Stimulated activated naive CD8-positive, alpha-beta T cell treated with anti-CD3 and anti-CD28 coated beads, Interleukin-15, amount 100 ng/mL, for 72 hours (primary cell): ENCODE data around the gene XYLB.

ENCODE experiments used
- ATAC-seq: fragments of 150-1000 bp; cut with Tn5 transposase; 2 replicates; pipeline ENCODE4 v1.10.0; 2021; ENCODE audit warnings: mild to moderate bottlenecking, moderate library complexity
- DNase-seq, 2 donors: peaks; one replicate each; pipeline ENCODE4 v3.0.0; 2021 to 2022
- H3K27ac Mint-ChIP-seq, 2 donors: one replicate each; pipeline ENCODE4 v1.8.0; 2022; ENCODE audit warnings: mild to moderate bottlenecking in 2 of 2, mixed read lengths in 2 of 2, moderate library complexity in 2 of 2
- H3K27me3 Mint-ChIP-seq: one replicate; pipeline ENCODE4 v1.8.0; 2022; ENCODE audit warnings: mixed read lengths
- H3K4me1 Mint-ChIP-seq: one replicate; pipeline ENCODE4 v1.8.0; 2022; ENCODE audit warnings: mild to moderate bottlenecking, mixed read lengths
- H3K4me3 Mint-ChIP-seq, 2 donors: one replicate each; pipeline ENCODE4 v1.8.0; 2022; ENCODE audit warnings: mild to moderate bottlenecking in 2 of 2, mixed read lengths in 2 of 2, moderate library complexity in 1 of 2
- H3K9me3 Mint-ChIP-seq, 2 donors: one replicate each; pipeline ENCODE4 v1.8.0; 2022; ENCODE audit warnings: mixed read lengths in 2 of 2

The XYLB gene

GRCh38 chr3:38446085-38446686 lies 99.6 kb downstream of the XYLB start:
- Mint-ChIP-seq H3K4me1 (no peaks in the 10 kb centered on the region), H3K27ac (no peak overlapping the region), H3K27me3 (no peaks in the 10 kb centered on the region), H3K4me3 (no peak overlapping the region), H3K9me3 (peaks cover 3 to 9% of the 10 kb centered on the region in 2 donors)
- DNase-seq = no peak
- ATAC-seq = no peak

- H3K9me3 Mint-ChIP-seq = peaks cover 3 to 15% of the 10 kb centered on the region in 2 donors
- DNase-seq (no peak), ATAC-seq (no peak)
- H3K4me3 Mint-ChIP-seq = no peak overlapping the region
- no peaks in the 10 kb centered on the region for H3K4me1 Mint-ChIP-seq
- H3K27ac Mint-ChIP-seq = no peak overlapping the region
- no peaks in the 10 kb centered on the region for H3K27me3 Mint-ChIP-seq
These were observed 100.2 kb downstream of the XYLB start for GRCh38 chr3:38446812-38447211.

GRCh38 chr3:38450853-38451252 lies 104.3 kb downstream of the XYLB start:
- Mint-ChIP-seq H3K4me3 (no peak overlapping the region), H3K4me1 (peaks cover 14% of the 10 kb centered on the region), H3K27ac (no peak overlapping the region), H3K27me3 (no peaks in the 10 kb centered on the region), H3K9me3 (peaks cover 3 to 16% of the 10 kb centered on the region in 2 donors)
- ATAC-seq (no peak), DNase-seq (no peak)

- Mint-ChIP-seq H3K27me3 (no peaks in the 10 kb centered on the region), H3K4me1 (peaks cover 24% of the 10 kb centered on the region), H3K27ac (peak within 1 kb of the TSS; percentile 89 to 96), H3K9me3 (peaks cover 3 to 16% of the 10 kb centered on the region in 2 donors), H3K4me3 (peak within 1 kb of the TSS; percentile 88 to 96)
- DNase-seq (peak; percentile 55 to 74), ATAC-seq (peak; percentile 62)
These were observed 106.7 kb downstream of the XYLB start, which contains the start of gene ACVR2B for GRCh38 chr3:38453075-38453912. Gene ACVR2B (plus strand): TSS chr3:38453890. CDS start chr3:38454323, 433 bp downstream.

- no peaks in the 10 kb centered on the region for H3K27me3 Mint-ChIP-seq
- peak overlapping the region; percentile 88 to 96 for H3K4me3 Mint-ChIP-seq
- H3K9me3 Mint-ChIP-seq = peaks cover 3 to 16% of the 10 kb centered on the region in 2 donors
- DNase-seq (no peak), ATAC-seq (no peak)
- no peak overlapping the region for H3K27ac Mint-ChIP-seq
- peaks cover 24% of the 10 kb centered on the region for H3K4me1 Mint-ChIP-seq
These were observed 107.3 kb downstream of the XYLB start for GRCh38 chr3:38453913-38454177.

GRCh38 chr3:38454178-38454883 lies 107.7 kb downstream of the XYLB start:
- DNase-seq = peak; percentile 32 to 43
- no peaks in the 10 kb centered on the region for H3K27me3 Mint-ChIP-seq

GRCh38 chr3:38454884-38455638 lies 108.5 kb downstream of the XYLB start:
- peaks cover 3 to 16% of the 10 kb centered on the region in 2 donors for H3K9me3 Mint-ChIP-seq
- H3K4me3 Mint-ChIP-seq = peak overlapping the region; percentile 88 to 96
- H3K4me1 Mint-ChIP-seq = peaks cover 24% of the 10 kb centered on the region
- DNase-seq = peak in 1 of 2 donors; percentile 43
- ATAC-seq = peak; percentile 62
- H3K27me3 Mint-ChIP-seq = no peaks in the 10 kb centered on the region
- peak overlapping the region in 1 of 2 donors; percentile 67 for H3K27ac Mint-ChIP-seq

More at GRCh38 chr3:38454178-38454883, 107.7 kb downstream of the XYLB start:
- H3K4me3 Mint-ChIP-seq = peak overlapping the region; percentile 88 to 96
- peak overlapping the region; percentile 89 to 96 for H3K27ac Mint-ChIP-seq
- H3K9me3 Mint-ChIP-seq = peaks cover 3 to 16% of the 10 kb centered on the region in 2 donors
- H3K4me1 Mint-ChIP-seq = peaks cover 24% of the 10 kb centered on the region
- peak; percentile 71 for ATAC-seq

GRCh38 chr3:38455639-38456430 lies 109.2 kb downstream of the XYLB start:
- H3K27ac Mint-ChIP-seq = no peak overlapping the region
- peaks cover 1 to 10% of the 10 kb centered on the region in 2 donors for H3K9me3 Mint-ChIP-seq
- ATAC-seq (no peak), DNase-seq (peak in 1 of 2 donors; percentile 47)
- H3K4me1 Mint-ChIP-seq = peaks cover 24% of the 10 kb centered on the region
- peak overlapping the region; percentile 88 to 96 for H3K4me3 Mint-ChIP-seq
- no peaks in the 10 kb centered on the region for H3K27me3 Mint-ChIP-seq

- Mint-ChIP-seq H3K4me3 (no peak overlapping the region), H3K27me3 (no peaks in the 10 kb centered on the region), H3K4me1 (peaks cover 24% of the 10 kb centered on the region), H3K27ac (no peak overlapping the region), H3K9me3 (no peaks in the 10 kb centered on the region)
- DNase-seq (no peak), ATAC-seq (no peak)
These were observed 110.8 kb downstream of the XYLB start for GRCh38 chr3:38457111-38458003.

- Mint-ChIP-seq H3K9me3 (no peaks in the 10 kb centered on the region), H3K4me1 (peaks cover 15% of the 10 kb centered on the region), H3K27ac (no peak overlapping the region), H3K4me3 (no peak overlapping the region), H3K27me3 (no peaks in the 10 kb centered on the region)
- DNase-seq (no peak), ATAC-seq (no peak)
These were observed 112.4 kb downstream of the XYLB start for GRCh38 chr3:38458796-38459498.

- H3K27ac Mint-ChIP-seq = peak overlapping the region in 1 of 2 donors; percentile 42
- no peaks in the 10 kb centered on the region for H3K27me3 Mint-ChIP-seq
- H3K4me3 Mint-ChIP-seq = no peak overlapping the region
- peaks cover 15% of the 10 kb centered on the region for H3K4me1 Mint-ChIP-seq
- H3K9me3 Mint-ChIP-seq = no peaks in the 10 kb centered on the region
- ATAC-seq = no peak
- DNase-seq = no peak
These were observed 113.0 kb downstream of the XYLB start for GRCh38 chr3:38459499-38460048.

GRCh38 chr3:38460377-38461270 lies 114.0 kb downstream of the XYLB start:
- Mint-ChIP-seq H3K27ac (no peak overlapping the region), H3K9me3 (peaks cover 4 to 6% of the 10 kb centered on the region in 2 donors), H3K4me1 (peaks cover 12% of the 10 kb centered on the region), H3K27me3 (no peaks in the 10 kb centered on the region), H3K4me3 (no peak overlapping the region)
- no peak for ATAC-seq
- no peak for DNase-seq
